Natural killer cell (primary cell): ENCODE results near the gene FBL. TPM values are rescaled to one million over a fixed set of nuclear protein-coding genes. Genes with fewer than 3 reads are reported as not detected.
"Not testable (repeated sequence)": the region's sequence is repeated elsewhere in the genome, so short reads cannot be mapped to it uniquely, and the experiment has no call there.

Experiments
- ATAC-seq, 3 donors: fragments of 150-1000 bp in 2 of 3; fragments of 200-7000 bp in 1 of 3; cut with Tn5 transposase; 1 replicate in 1 of 3; 2 replicates in 2 of 3; pipeline ENCODE4 v1.10.0; 2021; ENCODE audit warnings: mild to moderate bottlenecking in 2 of 3, moderate library complexity in 2 of 3
- DNase-seq, 2 donors: peaks; one replicate each; pipeline versions ENCODE4 v3.0.0 to v3.0.0-alpha.2; 2013 to 2021; ENCODE audit warnings: mixed read lengths in 1 of 2
- H3K27ac ChIP-seq: one replicate; pipeline ENCODE4 v1.5.1; 2013; ENCODE audit warnings: mild to moderate bottlenecking, low read length
- H3K27me3 ChIP-seq: one replicate; pipeline ENCODE4 v1.6.1; 2013; ENCODE audit warnings: low read length; ENCODE audit not compliant: control insufficient read depth, insufficient read depth
- H3K36me3 ChIP-seq: one replicate; pipeline ENCODE4 v1.6.1; 2013; ENCODE audit warnings: low read length; ENCODE audit not compliant: control insufficient read depth, insufficient read depth
- H3K4me1 ChIP-seq: one replicate; pipeline ENCODE4 v1.6.1; 2013; ENCODE audit warnings: low read length; ENCODE audit not compliant: control insufficient read depth, insufficient read depth
- H3K4me3 ChIP-seq: one replicate; pipeline ENCODE4 v1.5.1; 2013; ENCODE audit warnings: low read length
- H3K9me3 ChIP-seq: one replicate; pipeline ENCODE4 v1.6.1; 2013; ENCODE audit warnings: low read length; ENCODE audit not compliant: control insufficient read depth, insufficient read depth
- H3K27ac Mint-ChIP-seq, 2 donors: one replicate each; pipeline ENCODE4 v1.8.0; 2022; ENCODE audit warnings: mild to moderate bottlenecking in 2 of 2, mixed read lengths in 2 of 2, moderate library complexity in 1 of 2
- H3K27me3 Mint-ChIP-seq, 2 donors: one replicate each; pipeline ENCODE4 v1.8.0; 2022; ENCODE audit warnings: low read depth in 2 of 2, mixed read lengths in 2 of 2
- H3K36me3 Mint-ChIP-seq: one replicate; pipeline ENCODE4 v1.8.0; 2022; ENCODE audit warnings: mixed read lengths
- H3K4me1 Mint-ChIP-seq, 2 donors: one replicate each; pipeline ENCODE4 v1.8.0; 2022; ENCODE audit warnings: mixed read lengths in 2 of 2
- H3K4me3 Mint-ChIP-seq: one replicate; pipeline ENCODE4 v1.8.0; 2022; ENCODE audit warnings: mild to moderate bottlenecking, moderate library complexity, mixed read lengths
- H3K9me3 Mint-ChIP-seq, 2 donors: one replicate each; pipeline ENCODE4 v1.8.0; 2022; ENCODE audit warnings: mixed read lengths in 2 of 2
- CTCF ChIP-seq: fragments of 200-600 bp; IDR thresholded peaks from one replicate; pipeline ENCODE4 v1.8.0; 2022; ENCODE audit warnings: antibody characterized with exemption
- WGBS: methylation state at CpG from one replicate; pipeline ENCODE4 v1.1.7; 2013; ENCODE audit warnings: missing lambda C conversion rate; ENCODE audit not compliant: insufficient coverage; 5-methylcytosine and 5-hydroxymethylcytosine counted together
- intact Hi-C: fragments of 100-400 bp; cut with micrococcal nuclease; formaldehyde crosslinking; loops from one replicate; pipeline ENCODE4 v1.14.2; 2022
- total RNA-seq, 4 donors: library from RNA; stranded (reverse); fragments of 120-200 nt in 1 of 4; gene quantifications; one replicate each; pipeline versions ENCODE4 v1.2.3 to v1.2.4, GENCODE V29; 2013 to 2022

FBL gene
- total RNA-seq, 3 donors from 2014 or later (not counting 1 experiment from before 2014, with no cell fraction given) = 181 to 213 (median 201) TPM

- H3K27me3 ChIP-seq, H3K27me3 Mint-ChIP-seq, H3K27ac ChIP-seq, H3K36me3 Mint-ChIP-seq, H3K4me3 Mint-ChIP-seq, H3K4me1 ChIP-seq, H3K9me3 Mint-ChIP-seq, H3K36me3 ChIP-seq, H3K4me1 Mint-ChIP-seq, intact Hi-C loops, H3K9me3 ChIP-seq, H3K4me3 ChIP-seq: not testable (repeated sequence)
- TF ChIP-seq CTCF = peak; percentile 25
- DNase-seq (peak; percentile 39 to 64), ATAC-seq (peak; percentile 68 to 93 (median 83))
- H3K27ac Mint-ChIP-seq = peak overlapping the region in 1 of 2 donors; percentile 67
- WGBS = 8% methylated on average over 8 of the region's 15 CpGs
Measured at GRCh38 chr19:39881495-39882110, 35.4 kb upstream of the FBL start.

- H3K4me3 ChIP-seq, H3K27me3 Mint-ChIP-seq, H3K27me3 ChIP-seq, H3K4me1 ChIP-seq, ATAC-seq, H3K36me3 Mint-ChIP-seq, H3K36me3 ChIP-seq, H3K27ac Mint-ChIP-seq, H3K4me1 Mint-ChIP-seq, H3K27ac ChIP-seq, H3K9me3 Mint-ChIP-seq, H3K4me3 Mint-ChIP-seq, H3K9me3 ChIP-seq, intact Hi-C loops, DNase-seq: not testable (repeated sequence)
- WGBS = 94% methylated on average over 4 of the region's 5 CpGs
Measured at GRCh38 chr19:39880241-39880640, 34.1 kb upstream of the FBL start.

- not testable (repeated sequence) for H3K36me3 Mint-ChIP-seq, H3K27me3 Mint-ChIP-seq, H3K4me3 ChIP-seq, DNase-seq, H3K4me3 Mint-ChIP-seq, H3K4me1 Mint-ChIP-seq, H3K27ac ChIP-seq, H3K36me3 ChIP-seq, H3K9me3 ChIP-seq, H3K27me3 ChIP-seq, H3K27ac Mint-ChIP-seq, H3K4me1 ChIP-seq, ATAC-seq, H3K9me3 Mint-ChIP-seq
- intact Hi-C loops = loop anchor here (2.0 kb wide), 1 partner anchor 13 kb away; no protein-coding TSS in a partner anchor
- WGBS = no CpG with 5 or more reads among the region's 8 CpGs
Measured at GRCh38 chr19:39879796-39880195, 33.6 kb upstream of the FBL start.

GRCh38 chr19:39878866-39879265 is 32.7 kb upstream of the FBL start:
- not testable (repeated sequence) for H3K4me3 ChIP-seq, H3K9me3 ChIP-seq, H3K27me3 ChIP-seq, H3K36me3 ChIP-seq, H3K27ac ChIP-seq, H3K36me3 Mint-ChIP-seq, H3K9me3 Mint-ChIP-seq, H3K4me1 ChIP-seq, DNase-seq, H3K4me3 Mint-ChIP-seq, H3K27me3 Mint-ChIP-seq, ATAC-seq, H3K4me1 Mint-ChIP-seq, H3K27ac Mint-ChIP-seq
- intact Hi-C loops = loop anchor here (2.0 kb wide), 1 partner anchor 14 kb away; no protein-coding TSS in a partner anchor
- 79% methylated on average over 9 of the region's 11 CpGs for WGBS

GRCh38 chr19:39878398-39878797 is 32.2 kb upstream of the FBL start:
- H3K36me3 Mint-ChIP-seq = no peaks in the 10 kb centered on the region
- no peak overlapping the region for H3K27ac Mint-ChIP-seq
- Histone ChIP-seq H3K4me3 (no peak overlapping the region), H3K4me1 (peaks cover 5% of the 10 kb centered on the region), H3K27me3 (no peaks in the 10 kb centered on the region), H3K9me3 (no peaks in the 10 kb centered on the region), H3K27ac (no peak overlapping the region), H3K36me3 (peaks cover 3% of the 10 kb centered on the region)
- no peaks in the 10 kb centered on the region for H3K27me3 Mint-ChIP-seq
- DNase-seq (no peak), ATAC-seq (no peak)
- H3K9me3 Mint-ChIP-seq = no peaks in the 10 kb centered on the region
- H3K4me3 Mint-ChIP-seq = no peak overlapping the region
- H3K4me1 Mint-ChIP-seq = no peaks in the 10 kb centered on the region
- 91% methylated on average over 1 of the region's 1 CpG for WGBS
- intact Hi-C loops = loop anchor here (2.0 kb wide), 1 partner anchor 14 kb away; no protein-coding TSS in a partner anchor
- TF ChIP-seq CTCF = no peak

- H3K27me3 Mint-ChIP-seq, H3K4me3 ChIP-seq, DNase-seq, H3K4me3 Mint-ChIP-seq, H3K36me3 ChIP-seq, H3K9me3 ChIP-seq, H3K4me1 Mint-ChIP-seq, H3K27ac Mint-ChIP-seq, H3K4me1 ChIP-seq, H3K9me3 Mint-ChIP-seq, H3K27me3 ChIP-seq, ATAC-seq, H3K36me3 Mint-ChIP-seq, H3K27ac ChIP-seq: not testable (repeated sequence)
- WGBS = 94% methylated on average over 12 of the region's 17 CpGs
- intact Hi-C loops = loop anchor here (2.0 kb wide), 1 partner anchor 15 kb away; no protein-coding TSS in a partner anchor
Measured at GRCh38 chr19:39877982-39878381, 31.8 kb upstream of the FBL start.

GRCh38 chr19:39877488-39877887 is 31.3 kb upstream of the FBL start:
- H3K36me3 Mint-ChIP-seq, H3K4me3 Mint-ChIP-seq, H3K36me3 ChIP-seq, H3K27me3 Mint-ChIP-seq, H3K9me3 Mint-ChIP-seq, H3K27me3 ChIP-seq, H3K27ac Mint-ChIP-seq, H3K4me1 ChIP-seq, H3K4me3 ChIP-seq, H3K9me3 ChIP-seq, H3K4me1 Mint-ChIP-seq, intact Hi-C loops, H3K27ac ChIP-seq: not testable (repeated sequence)
- ATAC-seq = peak in 2 of 3 donors; percentile 57 to 61
- DNase-seq = peak in 1 of 2 donors; percentile 60
- 68% methylated on average over 5 of the region's 14 CpGs for WGBS
